ENCODE measurements around the gene SRPK2.
"Not testable (repeated sequence)": the region's sequence is repeated elsewhere in the genome, so short reads cannot be mapped to it uniquely, and the experiment has no call there.

SRPK2 gene

GRCh38 chr7:105327201-105327600 lies 61.5 kb downstream of the SRPK2 start:
- TF ChIP-seq CTCF (IDR thresholded peaks at IDR 0.05; ENCODE audit: low read depth, low read length, missing control alignments) = no peak
- no peak overlapping the region for H3K4me3 ChIP-seq (replicated peaks; ENCODE audit: low read depth, low read length)
- DNase-seq (ENCODE audit: extremely low read depth, low read depth) = no peak

GRCh38 chr7:105325216-105325904 lies 63.4 kb downstream of the SRPK2 start:
- no peak for TF ChIP-seq CTCF (IDR thresholded peaks at IDR 0.05; ENCODE audit: low read depth, low read length, missing control alignments)
- DNase-seq (ENCODE audit: extremely low read depth, low read depth) = no peak
- H3K4me3 ChIP-seq (replicated peaks; ENCODE audit: low read depth, low read length) = no peak overlapping the region

- not testable (repeated sequence) for DNase-seq (ENCODE audit: extremely low read depth, low read depth); H3K4me3 ChIP-seq (replicated peaks; ENCODE audit: low read depth, low read length)
Observed at GRCh38 chr7:105324606-105325005, 64.1 kb downstream of the SRPK2 start.

GRCh38 chr7:105323366-105323765 lies 65.4 kb downstream of the SRPK2 start:
- no peak for TF ChIP-seq CTCF (IDR thresholded peaks at IDR 0.05; ENCODE audit: low read depth, low read length, missing control alignments)
- no peak overlapping the region for H3K4me3 ChIP-seq (replicated peaks; ENCODE audit: low read depth, low read length)
- no peak for DNase-seq (ENCODE audit: extremely low read depth, low read depth)

- H3K4me3 ChIP-seq (replicated peaks; ENCODE audit: low read depth, low read length) = no peak overlapping the region
- DNase-seq (ENCODE audit: extremely low read depth, low read depth) = no peak
- TF ChIP-seq CTCF (IDR thresholded peaks at IDR 0.05; ENCODE audit: low read depth, low read length, missing control alignments) = no peak
Observed at GRCh38 chr7:105322655-105323277, 66.0 kb downstream of the SRPK2 start.

GRCh38 chr7:105321754-105322455 lies 66.8 kb downstream of the SRPK2 start:
- no peak overlapping the region for H3K4me3 ChIP-seq (replicated peaks; ENCODE audit: low read depth, low read length)
- TF ChIP-seq CTCF (IDR thresholded peaks at IDR 0.05; ENCODE audit: low read depth, low read length, missing control alignments) = no peak
- no peak for DNase-seq (ENCODE audit: extremely low read depth, low read depth)

- TF ChIP-seq CTCF (IDR thresholded peaks at IDR 0.05; ENCODE audit: low read depth, low read length, missing control alignments) = no peak
- H3K4me3 ChIP-seq (replicated peaks; ENCODE audit: low read depth, low read length) = no peak overlapping the region
- no peak for DNase-seq (ENCODE audit: extremely low read depth, low read depth)
Observed at GRCh38 chr7:105320896-105321295, 67.8 kb downstream of the SRPK2 start.

All from HFF-Myc (cell line).